Endothelial cell of umbilical vein (primary cell): ENCODE data around the gene ERN2. TPM values are rescaled to one million over a fixed set of nuclear protein-coding genes. Genes with fewer than 3 reads are reported as not detected.
"Not testable (repeated sequence)": the region's sequence is repeated elsewhere in the genome, so short reads cannot be mapped to it uniquely, and the experiment has no call there.

Experiments
- BruUV-seq: library from RNA; stranded (reverse); fragments of 400-500 nt; replicated peaks from 2 replicates; lab custom pipeline; 2021; lab: Mats Ljungman, UMichigan
- CTCF ChIA-PET: fragments of 300-600, 350-600 bp; sonication (Branson Sonifier 250); formaldehyde crosslinking; loops from one replicate; lab custom pipeline; 2021; ENCODE audit warnings: antibody characterized with exemption, inconsistent platforms; lab: Charles Lee
- POLR2A ChIA-PET: fragments of 300-600, 350-600 bp; sonication (Branson Sonifier 250); formaldehyde crosslinking; loops from one replicate; lab custom pipeline; 2021; ENCODE audit warnings: antibody characterized with exemption, inconsistent platforms; lab: Charles Lee
- DNase-seq: peaks from one replicate; pipeline ENCODE4 v3.0.0-alpha.2; 2011; ENCODE audit warnings: low read depth, low spot score
- FAIRE-seq: peaks from 2 replicates; lab custom pipeline; 2011; peaks lifted over from hg19 to GRCh38; lab: Jason Lieb, UNC
- H2AFZ ChIP-seq: 2 replicates; pipeline ENCODE4 v1.6.0; 2012; ENCODE audit warnings: low read depth, low read length, control low read depth, inconsistent platforms
- H3K27ac ChIP-seq: 2 replicates; pipeline ENCODE4 v1.5.1; 2011; ENCODE audit warnings: low read depth, mild to moderate bottlenecking, control low read depth, low read length, moderate library complexity; ENCODE audit not compliant: insufficient read depth
- H3K27me3 ChIP-seq, 2 experiments: 2 replicates each; pipeline versions ENCODE4 v1.6.0 to v1.6.1; 2011; ENCODE audit warnings: low read length in 2 of 2, mixed read lengths in 1 of 2; ENCODE audit not compliant: control insufficient read depth in 2 of 2, insufficient read depth in 2 of 2
- H3K36me3 ChIP-seq, 2 experiments: 2 replicates in 1 of 2; 3 replicates in 1 of 2; pipeline ENCODE4 v1.5.1; 2011; ENCODE audit warnings: low read length in 2 of 2, mild to moderate bottlenecking in 1 of 2, moderate library complexity in 1 of 2; ENCODE audit not compliant: control insufficient read depth in 2 of 2, insufficient read depth in 2 of 2; ENCODE audit errors: extremely low read depth in 1 of 2
- H3K4me1 ChIP-seq: 3 replicates; pipeline ENCODE4 v1.5.1; 2011; ENCODE audit warnings: mild to moderate bottlenecking, low read length; ENCODE audit not compliant: control insufficient read depth, insufficient read depth; ENCODE audit errors: extremely low read depth
- H3K4me2 ChIP-seq: 2 replicates; pipeline ENCODE4 v1.6.1; 2011; ENCODE audit warnings: low read length, control low read depth, mixed read lengths; ENCODE audit not compliant: insufficient read depth
- H3K4me3 ChIP-seq, 3 experiments: fragments of 200-600 bp in 1 of 3; sonication (generic), shearing (Covaris generic) in 1 of 3; replicated peaks in 1 of 3; 2 replicates each; pipeline ENCODE4 v1.5.1; 2011 to 2016; ENCODE audit warnings: control low read depth in 3 of 3, low read length in 3 of 3, mild to moderate bottlenecking in 2 of 3, inconsistent platforms in 1 of 3, low read depth in 1 of 3, moderate library complexity in 1 of 3; ENCODE audit not compliant: insufficient read depth in 1 of 3
- H3K79me2 ChIP-seq: 2 replicates; pipeline ENCODE4 v1.6.0; 2012; ENCODE audit warnings: low read length, inconsistent platforms; ENCODE audit not compliant: control insufficient read depth, insufficient read depth
- H3K9ac ChIP-seq: replicated peaks from 2 replicates; pipeline ENCODE3; 2011; ENCODE audit warnings: low read length, control low read depth; ENCODE audit not compliant: insufficient read depth; ENCODE audit errors: extremely low read depth
- H3K9me1 ChIP-seq: replicated peaks from 3 replicates; pipeline ENCODE4 v1.6.0; 2011; ENCODE audit warnings: mild to moderate bottlenecking, low read length; ENCODE audit not compliant: control insufficient read depth, insufficient read depth; ENCODE audit errors: extremely low read depth
- H3K9me3 ChIP-seq: replicated peaks from 2 replicates; pipeline ENCODE4 v1.5.1; 2012; ENCODE audit warnings: low read length, inconsistent platforms; ENCODE audit not compliant: control insufficient read depth, insufficient read depth
- H4K20me1 ChIP-seq: replicated peaks from 2 replicates; pipeline ENCODE3; 2011; ENCODE audit warnings: mild to moderate bottlenecking, low read length; ENCODE audit not compliant: control insufficient read depth, insufficient read depth; ENCODE audit errors: extremely low read depth
- CTCF ChIP-seq, 2 donors: IDR thresholded peaks; 1 replicate in 1 of 2; 2 replicates in 1 of 2; pipeline ENCODE4 v1.5.1; 2011; ENCODE audit warnings: low read length in 2 of 2, mild to moderate bottlenecking in 2 of 2, moderate library complexity in 2 of 2, control low read depth in 1 of 2, inconsistent platforms in 1 of 2, low read depth in 1 of 2; ENCODE audit not compliant: insufficient read depth in 1 of 2; ENCODE audit errors: extremely low read depth in 1 of 2
- EZH2 ChIP-seq: IDR thresholded peaks from 2 replicates; pipeline ENCODE4 v1.6.1; 2012; ENCODE audit warnings: borderline replicate concordance, low read depth, mild to moderate bottlenecking, moderate library complexity, low read length, inconsistent platforms; ENCODE audit not compliant: severe bottlenecking
- FOS ChIP-seq: IDR thresholded peaks from 2 replicates; pipeline ENCODE4 v1.6.1; 2011; ENCODE audit warnings: mild to moderate bottlenecking, low read length, moderate library complexity, borderline replicate concordance; ENCODE audit not compliant: insufficient read depth
- GATA2 ChIP-seq: IDR thresholded peaks from 2 replicates; pipeline ENCODE4 v1.7.0; 2011; ENCODE audit warnings: low read depth, mild to moderate bottlenecking, moderate library complexity, mixed read lengths, low read length; ENCODE audit not compliant: insufficient read length, insufficient read depth
- JUN ChIP-seq: IDR thresholded peaks from 2 replicates; pipeline ENCODE4 v1.6.1; 2011; ENCODE audit warnings: borderline replicate concordance, low read depth; ENCODE audit not compliant: insufficient read length, insufficient read depth
- MAX ChIP-seq: IDR thresholded peaks from 2 replicates; pipeline ENCODE4 v1.6.1; 2011; ENCODE audit not compliant: insufficient read depth, insufficient read length
- MYC ChIP-seq: IDR thresholded peaks from one replicate; pipeline ENCODE4 v1.6.1; 2011; ENCODE audit warnings: mild to moderate bottlenecking, low read depth, low read length
- POLR2A ChIP-seq: IDR thresholded peaks from 2 replicates; pipeline ENCODE4 v1.6.1; 2012; ENCODE audit warnings: low read depth, mild to moderate bottlenecking, control low read depth, low read length
- POLR2AphosphoS5 ChIP-seq: IDR thresholded peaks from 2 replicates; pipeline ENCODE4 v1.6.1; 2012; ENCODE audit warnings: low read depth, mild to moderate bottlenecking, control low read depth, low read length, moderate library complexity; ENCODE audit not compliant: insufficient read depth
- dilution Hi-C: fragments of 300-500 bp; cut with MboI; formaldehyde crosslinking; loops from one replicate; pipeline ENCODE4 v1.15.0; 2019; ENCODE audit warnings: low sequenced_read_pairs; ENCODE audit not compliant: extremely low pct_ligation_motif_present
- intact Hi-C: fragments of 100-400 bp; cut with micrococcal nuclease; formaldehyde crosslinking; loops from one replicate; pipeline ENCODE4 v1.10.0; 2022
- polyA plus RNA-seq, 4 experiments: library from polyadenylated mRNA; depleted of rRNA in 3 of 4; stranded (reverse) in 3 of 4; unstranded in 1 of 4; fragments of >200 nt; gene quantifications; 2 replicates each; pipeline versions ENCODE4 v1.2.1 to v1.2.3, GENCODE V29; 2011 to 2012; ENCODE audit warnings: missing spikeins in 1 of 4
- total RNA-seq: library from RNA; stranded (reverse); gene quantifications from 2 replicates; pipeline ENCODE4 v1.2.3, GENCODE V29; 2021

The ERN2 gene
- total and polyA plus RNA-seq, 2 donors (not counting 3 experiments of a cell fraction or from before 2014, with no cell fraction given): 0.15 TPM; not detected in 1

- H3K9ac ChIP-seq: no peak overlapping the region
- H3K9me1 ChIP-seq: no peaks in the 10 kb centered on the region
- POLR2A ChIA-PET: no interaction called here
- no peak overlapping the region for H3K27ac ChIP-seq
- FAIRE-seq: no peak
- dilution Hi-C loops: no loop called here
- no peaks in the 10 kb centered on the region for H4K20me1 ChIP-seq
- H3K27me3 ChIP-seq: no peaks in the 10 kb centered on the region
- no peak for DNase-seq
- no peaks in the 10 kb centered on the region for H3K79me2 ChIP-seq
- TF ChIP-seq POLR2A (no peak), MAX (no peak), FOS (no peak), CTCF (IDR thresholded peaks at IDR 0.05; ENCODE audit: extremely low read depth in 1 of 2, insufficient read depth in 1 of 2, low read depth in 1 of 2, low read length in 2 of 2) (no peak), EZH2 (no peak), JUN (no peak), GATA2 (no peak), POLR2AphosphoS5 (no peak), MYC (no peak)
- H2AFZ ChIP-seq: no peak overlapping the region
- H3K4me2 ChIP-seq: no peak overlapping the region
- CTCF ChIA-PET: interaction anchor here (0.7 kb wide), 1 partner anchor 225 kb away, joined by 3 read pairs; no protein-coding TSS in a partner anchor
- no peaks in the 10 kb centered on the region for H3K4me1 ChIP-seq
- no peaks in the 10 kb centered on the region for H3K36me3 ChIP-seq
- intact Hi-C loops: no loop called here
- H3K9me3 ChIP-seq: no peaks in the 10 kb centered on the region
- no peak overlapping the region for H3K4me3 ChIP-seq
- BruUV-seq: no TSS peak
Observed at GRCh38 chr16:23739516-23739915, 26.5 kb upstream of the ERN2 start.

GRCh38 chr16:23737423-23738028, 24.5 kb upstream of the ERN2 start:
- H3K79me2 ChIP-seq, H3K36me3 ChIP-seq, BruUV-seq, dilution Hi-C loops, DNase-seq, FAIRE-seq, H3K4me3 ChIP-seq, H3K9ac ChIP-seq, H4K20me1 ChIP-seq, H3K9me3 ChIP-seq, H3K9me1 ChIP-seq, POLR2A ChIA-PET, H3K27ac ChIP-seq, H3K4me2 ChIP-seq, H3K4me1 ChIP-seq, intact Hi-C loops, H2AFZ ChIP-seq, H3K27me3 ChIP-seq: not testable (repeated sequence)
- CTCF ChIA-PET: interaction anchor here (1.7 to 2.0 kb wide), 2 partner anchors 273 to 767 kb away, joined by 6 to 12 read pairs; no protein-coding TSS in a partner anchor
